ENCODE measurements around the gene ID4. TPM values are rescaled to one million over a fixed set of nuclear protein-coding genes. Genes with fewer than 3 reads are reported as not detected.

ID4 gene
- total and polyA plus RNA-seq, 2 of the 4 experiments (the other 2 are of a cell fraction): 3.0 to 3.6 TPM

- ChIA-PET POLR2A (ENCODE audit: unreplicated experiment) (no interaction called here), CTCF (no interaction called here)
- Histone ChIP-seq H3K27ac (ENCODE audit: insufficient read depth, low read length) (no peak overlapping the region), H2BK120ac (ENCODE audit: low read depth, low read length) (no peak overlapping the region), H3K9me3 (ENCODE audit: control insufficient read depth, insufficient read depth, low read length) (no peaks in the 10 kb centered on the region), H4K91ac (ENCODE audit: insufficient read depth, low read depth, low read length) (no peak overlapping the region), H2BK5ac (ENCODE audit: low read depth, low read length, poor library complexity, severe bottlenecking) (no peak overlapping the region), H2AFZ (replicated peaks; ENCODE audit: low read length, poor library complexity) (no peak overlapping the region), H3K18ac (ENCODE audit: low read depth, low read length) (no peak overlapping the region), H3K9me1 (ENCODE audit: insufficient read depth, low read length) (no peaks in the 10 kb centered on the region), H3K23ac (ENCODE audit: low read depth, low read length) (no peak overlapping the region), H3K27me3 (ENCODE audit: control insufficient read depth, insufficient read depth, low read length) (peaks cover 4% of the 10 kb centered on the region), H2BK20ac (ENCODE audit: low read depth, low read length) (no peak overlapping the region), H2AK9ac (replicated peaks; ENCODE audit: low read depth, low read length, poor library complexity) (no peak overlapping the region), H2AK5ac (ENCODE audit: low read depth, low read length) (no peak overlapping the region), H3K4me3 (ENCODE audit: insufficient read depth, low read depth, low read length) (no peak overlapping the region), H3K14ac (replicated peaks; ENCODE audit: low read depth, low read length) (no peak overlapping the region), H4K5ac (ENCODE audit: low read depth, low read length) (no peak overlapping the region), H3K36me3 (ENCODE audit: control insufficient read depth, insufficient read depth, low read length) (no peaks in the 10 kb centered on the region), H3K4ac (ENCODE audit: low read depth, low read length) (no peak overlapping the region), H4K8ac (ENCODE audit: low read depth in 2 of 2, low read length in 2 of 2) (no peak overlapping the region), H2BK15ac (ENCODE audit: low read depth, low read length) (no peak overlapping the region), H3K79me1 (ENCODE audit: low read depth in 1 of 2, low read length in 2 of 2) (no peaks in the 10 kb centered on the region), H3K9ac (ENCODE audit: low read depth, low read length) (no peak overlapping the region), H3K4me2 (ENCODE audit: low read depth, low read length) (no peak overlapping the region), H3K56ac (ENCODE audit: extremely low read depth, insufficient read depth, low read length) (no peak overlapping the region), H4K20me1 (ENCODE audit: insufficient read depth, low read length) (no peaks in the 10 kb centered on the region), H3K4me1 (ENCODE audit: control insufficient read depth, insufficient read depth, low read length) (no peaks in the 10 kb centered on the region)
- TF ChIP-seq CEBPB (IDR thresholded peaks at IDR 0.05; ENCODE audit: low read depth, low read length) (no peak), POLR2A (IDR thresholded peaks at IDR 0.05; ENCODE audit: low read depth, low read length) (no peak)
- WGBS, 2 experiments (ENCODE audit: extremely low coverage in 2 of 2, insufficient read length in 1 of 2): 75% methylated on average over 1 of the region's 5 CpGs; no CpG with 5 or more reads in 1 of the 2 experiments
- in situ Hi-C loops (cut with MboI; ENCODE audit: low sequenced_read_pairs) (no loop called here), dilution Hi-C loops (cut with HindIII; ENCODE audit: low sequenced_read_pairs, unreplicated experiment) (no loop called here), intact Hi-C loops (cut with micrococcal nuclease) (no loop called here)
- no peak for DNase-seq
- BruUV-seq (replicated peaks): no TSS peak
- no peak for ATAC-seq (ENCODE audit: low read depth)
These were observed 9.9 kb upstream of the ID4 start for GRCh38 chr6:19827247-19827646.
